Measurements from ENCODE around the gene ATP1A2. TPM values are rescaled to one million over a fixed set of nuclear protein-coding genes. Genes with fewer than 3 reads are reported as not detected.
"Not testable (repeated sequence)": the region's sequence is repeated elsewhere in the genome, so short reads cannot be mapped to it uniquely, and the experiment has no call there.

The ATP1A2 gene
- total and polyA plus RNA-seq, 3 experiments from 2014 or later = not detected

DNA sequence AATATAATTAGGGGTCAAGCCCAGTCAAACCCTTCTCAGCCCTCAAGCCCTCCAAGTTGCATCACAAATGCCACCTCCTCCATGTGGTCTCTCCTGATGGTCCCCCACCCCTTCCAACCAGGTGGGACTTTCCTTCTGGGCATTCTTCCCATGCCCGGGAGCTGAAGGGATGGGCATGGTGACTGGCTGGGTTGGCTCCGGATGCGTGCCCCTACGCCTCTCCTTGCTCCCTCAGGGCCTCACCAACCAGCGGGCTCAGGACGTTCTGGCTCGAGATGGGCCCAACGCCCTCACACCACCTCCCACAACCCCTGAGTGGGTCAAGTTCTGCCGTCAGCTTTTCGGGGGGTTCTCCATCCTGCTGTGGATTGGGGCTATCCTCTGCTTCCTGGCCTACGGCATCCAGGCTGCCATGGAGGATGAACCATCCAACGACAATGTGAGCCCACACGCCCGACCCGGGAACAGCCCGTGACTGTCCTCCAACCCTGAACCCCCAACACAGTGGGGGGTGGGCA, 7.5 kb downstream of the ATP1A2 start:
- Histone ChIP-seq H3K9me3 (ENCODE audit: low read length) (no peaks in the 10 kb centered on the region), H3K36me3 (ENCODE audit: insufficient read depth, low read length) (no peaks in the 10 kb centered on the region), H3K4me1 (ENCODE audit: insufficient read depth, low read length) (no peaks in the 10 kb centered on the region), H3K4me3 (ENCODE audit: low read length) (no peak overlapping the region), H3K27me3 (ENCODE audit: insufficient read depth, low read length, poor library complexity, severe bottlenecking) (no peaks in the 10 kb centered on the region), H3K27ac (ENCODE audit: low read depth, low read length) (no peak overlapping the region)
- Mint-ChIP-seq H3K9me3 (no peaks in the 10 kb centered on the region), H3K27me3 (peaks cover 2 to 4% of the 10 kb centered on the region in 2 donors), H3K4me3 (no peak overlapping the region), H3K4me1 (no peaks in the 10 kb centered on the region), H3K36me3 (no peaks in the 10 kb centered on the region), H3K27ac (no peak overlapping the region)
- ChIA-PET POLR2A (no interaction called here), CTCF (interaction anchor here (1.2 kb wide), 1 partner anchor 70 kb away, joined by 3 read pairs; no protein-coding TSS in a partner anchor)
- no peak for DNase-seq

- H3K27me3 ChIP-seq (ENCODE audit: insufficient read depth, low read length, poor library complexity, severe bottlenecking) = no peaks in the 10 kb centered on the region
- Mint-ChIP-seq H3K36me3 (no peaks in the 10 kb centered on the region), H3K9me3 (no peaks in the 10 kb centered on the region), H3K4me1 (no peaks in the 10 kb centered on the region), H3K27ac (no peak overlapping the region), H3K27me3 (peaks cover 2 to 7% of the 10 kb centered on the region in 2 donors), H3K4me3 (no peak overlapping the region)
- H3K36me3 ChIP-seq (ENCODE audit: insufficient read depth, low read length) = no peaks in the 10 kb centered on the region
- CTCF ChIA-PET = interaction anchor here (1.3 kb wide), 1 partner anchor 38 kb away, joined by 3 read pairs; no protein-coding TSS in a partner anchor
- no peak for DNase-seq
- POLR2A ChIA-PET = no interaction called here
- H3K27ac ChIP-seq (ENCODE audit: low read depth, low read length) = no peak overlapping the region
- H3K9me3 ChIP-seq (ENCODE audit: low read length) = no peaks in the 10 kb centered on the region
- H3K4me1 ChIP-seq (ENCODE audit: insufficient read depth, low read length) = no peaks in the 10 kb centered on the region
- H3K4me3 ChIP-seq (ENCODE audit: low read length) = no peak overlapping the region
These were observed 8.2 kb downstream of the ATP1A2 start for GRCh38 chr1:160123726-160124125.

- no peaks in the 10 kb centered on the region for H3K9me3 Mint-ChIP-seq
- no peak overlapping the region for H3K4me3 ChIP-seq (ENCODE audit: low read length)
- H3K36me3 Mint-ChIP-seq = no peaks in the 10 kb centered on the region
- no peaks in the 10 kb centered on the region for H3K4me1 ChIP-seq (ENCODE audit: insufficient read depth, low read length)
- H3K9me3 ChIP-seq (ENCODE audit: low read length) = no peaks in the 10 kb centered on the region
- DNase-seq = no peak
- ChIA-PET POLR2A (no interaction called here), CTCF (interaction anchor here (1.3 kb wide), 1 partner anchor 39 kb away, joined by 3 read pairs; no protein-coding TSS in a partner anchor)
- H3K27ac ChIP-seq (ENCODE audit: low read depth, low read length) = no peak overlapping the region
- peaks cover 2 to 13% of the 10 kb centered on the region in 2 donors for H3K27me3 Mint-ChIP-seq
- no peak overlapping the region for H3K4me3 Mint-ChIP-seq
- H3K4me1 Mint-ChIP-seq = no peaks in the 10 kb centered on the region
- no peaks in the 10 kb centered on the region for H3K27me3 ChIP-seq (ENCODE audit: insufficient read depth, low read length, poor library complexity, severe bottlenecking)
- H3K27ac Mint-ChIP-seq = no peak overlapping the region
- H3K36me3 ChIP-seq (ENCODE audit: insufficient read depth, low read length) = no peaks in the 10 kb centered on the region
These were observed 9.3 kb downstream of the ATP1A2 start for GRCh38 chr1:160124705-160125478.

- Histone ChIP-seq H3K4me1 (ENCODE audit: insufficient read depth, low read length) (no peaks in the 10 kb centered on the region), H3K9me3 (ENCODE audit: low read length) (no peaks in the 10 kb centered on the region), H3K36me3 (ENCODE audit: insufficient read depth, low read length) (no peaks in the 10 kb centered on the region), H3K4me3 (ENCODE audit: low read length) (no peak overlapping the region), H3K27ac (ENCODE audit: low read depth, low read length) (no peak overlapping the region), H3K27me3 (ENCODE audit: insufficient read depth, low read length, poor library complexity, severe bottlenecking) (no peaks in the 10 kb centered on the region)
- Mint-ChIP-seq H3K9me3 (no peaks in the 10 kb centered on the region), H3K36me3 (no peaks in the 10 kb centered on the region), H3K27ac (no peak overlapping the region), H3K4me3 (no peak overlapping the region), H3K27me3 (peaks cover 2 to 18% of the 10 kb centered on the region in 2 donors), H3K4me1 (no peaks in the 10 kb centered on the region)
- ChIA-PET CTCF (no interaction called here), POLR2A (no interaction called here)
- DNase-seq = no peak
These were observed 10.2 kb downstream of the ATP1A2 start for GRCh38 chr1:160125746-160126145.

DNA sequence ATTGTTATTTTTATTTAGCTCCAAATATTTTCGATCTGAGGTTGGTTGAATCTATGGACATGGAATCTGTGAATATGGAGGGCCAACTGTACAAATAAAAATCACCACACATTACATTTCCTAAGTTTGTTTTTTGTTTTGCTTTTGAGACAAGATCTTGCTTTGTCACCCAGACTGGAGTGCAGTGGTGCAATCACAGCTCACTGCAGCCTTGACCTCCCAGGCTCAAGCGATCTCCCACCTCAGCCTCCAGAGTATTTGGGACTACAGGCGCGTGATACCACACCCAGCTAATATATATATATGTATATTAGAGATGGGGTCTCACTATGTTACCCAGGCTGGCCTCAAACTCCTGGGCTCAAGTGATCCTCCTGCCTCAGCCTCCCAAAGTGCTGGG, 10.8 kb downstream of the ATP1A2 start:
- H3K4me1 Mint-ChIP-seq; CTCF ChIA-PET; H3K9me3 Mint-ChIP-seq; DNase-seq; H3K27ac ChIP-seq (ENCODE audit: low read depth, low read length); H3K36me3 ChIP-seq (ENCODE audit: insufficient read depth, low read length); H3K27ac Mint-ChIP-seq; H3K27me3 ChIP-seq (ENCODE audit: insufficient read depth, low read length, poor library complexity, severe bottlenecking); H3K9me3 ChIP-seq (ENCODE audit: low read length); POLR2A ChIA-PET; H3K36me3 Mint-ChIP-seq; H3K4me1 ChIP-seq (ENCODE audit: insufficient read depth, low read length); H3K4me3 Mint-ChIP-seq; H3K4me3 ChIP-seq (ENCODE audit: low read length): not testable (repeated sequence)
- peaks cover 3 to 23% of the 10 kb centered on the region in 2 donors for H3K27me3 Mint-ChIP-seq

GRCh38 chr1:160127381-160127780, 11.8 kb downstream of the ATP1A2 start:
- ChIA-PET CTCF (interaction anchor here (1.2 kb wide), 1 partner anchor 26 kb away, joined by 3 read pairs; no protein-coding TSS in a partner anchor), POLR2A (no interaction called here)
- Mint-ChIP-seq H3K4me1 (no peaks in the 10 kb centered on the region), H3K9me3 (no peaks in the 10 kb centered on the region), H3K27ac (no peak overlapping the region), H3K27me3 (peaks cover 2 to 28% of the 10 kb centered on the region in 2 donors), H3K4me3 (no peak overlapping the region), H3K36me3 (no peaks in the 10 kb centered on the region)
- Histone ChIP-seq H3K4me1 (ENCODE audit: insufficient read depth, low read length) (no peaks in the 10 kb centered on the region), H3K9me3 (ENCODE audit: low read length) (no peaks in the 10 kb centered on the region), H3K4me3 (ENCODE audit: low read length) (no peak overlapping the region), H3K36me3 (ENCODE audit: insufficient read depth, low read length) (no peaks in the 10 kb centered on the region), H3K27me3 (ENCODE audit: insufficient read depth, low read length, poor library complexity, severe bottlenecking) (no peaks in the 10 kb centered on the region), H3K27ac (ENCODE audit: low read depth, low read length) (no peak overlapping the region)
- DNase-seq = peak in 1 of 5 donors; percentile 8

DNA sequence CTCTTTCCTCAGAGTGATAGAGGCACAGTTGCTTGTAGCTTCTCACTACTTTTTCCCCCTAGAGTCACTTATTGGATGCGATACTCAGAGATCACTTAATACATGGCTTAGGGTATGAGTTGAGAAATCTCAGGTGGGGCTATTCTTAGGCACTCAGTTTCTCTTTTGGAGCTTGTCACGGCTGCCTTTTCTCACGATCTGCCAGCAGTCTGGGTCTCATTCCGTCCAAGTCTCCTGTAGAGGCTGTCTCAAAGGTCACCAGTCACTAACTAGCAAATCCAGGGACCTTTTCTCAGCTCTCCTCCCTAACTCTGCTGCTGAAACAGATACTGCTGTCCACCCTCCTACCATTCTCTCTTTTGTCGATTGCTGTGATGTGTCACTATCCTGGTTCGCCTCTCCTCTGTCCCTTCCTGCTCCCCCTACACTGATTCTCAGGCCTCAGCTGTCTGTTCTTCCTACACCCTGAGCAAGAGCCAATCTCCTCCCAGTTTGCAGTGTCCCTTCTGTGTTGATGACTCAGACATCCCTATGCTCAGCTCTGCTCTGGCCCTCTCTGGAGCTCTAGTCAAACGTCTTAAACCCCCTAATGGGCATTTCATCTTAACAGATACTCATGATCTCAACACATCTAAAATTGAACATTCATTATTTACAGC, 12.4 kb downstream of the ATP1A2 start:
- Mint-ChIP-seq H3K36me3 (no peaks in the 10 kb centered on the region), H3K4me3 (no peak overlapping the region), H3K27ac (no peak overlapping the region), H3K9me3 (no peaks in the 10 kb centered on the region), H3K27me3 (peaks cover 2 to 28% of the 10 kb centered on the region in 2 donors), H3K4me1 (no peaks in the 10 kb centered on the region)
- Histone ChIP-seq H3K27ac (ENCODE audit: low read depth, low read length) (no peak overlapping the region), H3K9me3 (ENCODE audit: low read length) (no peaks in the 10 kb centered on the region), H3K27me3 (ENCODE audit: insufficient read depth, low read length, poor library complexity, severe bottlenecking) (no peaks in the 10 kb centered on the region), H3K4me1 (ENCODE audit: insufficient read depth, low read length) (no peaks in the 10 kb centered on the region), H3K4me3 (ENCODE audit: low read length) (no peak overlapping the region), H3K36me3 (ENCODE audit: insufficient read depth, low read length) (no peaks in the 10 kb centered on the region)
- ChIA-PET CTCF (interaction anchor here (1.2 kb wide), 1 partner anchor 25 kb away, joined by 3 read pairs; no protein-coding TSS in a partner anchor), POLR2A (no interaction called here)
- no peak for DNase-seq

DNA sequence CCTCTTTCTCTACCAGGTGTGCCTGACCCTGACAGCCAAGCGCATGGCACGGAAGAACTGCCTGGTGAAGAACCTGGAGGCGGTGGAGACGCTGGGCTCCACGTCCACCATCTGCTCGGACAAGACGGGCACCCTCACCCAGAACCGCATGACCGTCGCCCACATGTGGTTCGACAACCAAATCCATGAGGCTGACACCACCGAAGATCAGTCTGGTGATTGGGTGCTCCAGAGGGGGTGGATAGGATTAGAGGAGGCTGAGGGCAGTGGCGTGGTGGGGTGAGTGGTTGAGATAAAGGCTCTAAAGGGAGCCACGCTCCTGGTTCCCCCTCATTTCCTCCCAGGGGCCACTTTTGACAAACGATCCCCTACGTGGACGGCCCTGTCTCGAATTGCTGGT, 13.1 kb downstream of the ATP1A2 start:
- H3K27me3 ChIP-seq (ENCODE audit: insufficient read depth, low read length, poor library complexity, severe bottlenecking) = no peaks in the 10 kb centered on the region
- no peaks in the 10 kb centered on the region for H3K4me1 ChIP-seq (ENCODE audit: insufficient read depth, low read length)
- Mint-ChIP-seq H3K9me3 (no peaks in the 10 kb centered on the region), H3K27ac (no peak overlapping the region), H3K27me3 (peaks cover 2 to 28% of the 10 kb centered on the region in 2 donors), H3K4me3 (no peak overlapping the region), H3K4me1 (no peaks in the 10 kb centered on the region), H3K36me3 (no peaks in the 10 kb centered on the region)
- ChIA-PET CTCF (no interaction called here), POLR2A (no interaction called here)
- H3K36me3 ChIP-seq (ENCODE audit: insufficient read depth, low read length) = no peaks in the 10 kb centered on the region
- no peak overlapping the region for H3K4me3 ChIP-seq (ENCODE audit: low read length)
- DNase-seq = peak in 1 of 5 donors; percentile 28
- no peaks in the 10 kb centered on the region for H3K9me3 ChIP-seq (ENCODE audit: low read length)
- H3K27ac ChIP-seq (ENCODE audit: low read depth, low read length) = no peak overlapping the region
